HG03558 (cell line): Measurements from ENCODE around the gene GDE1.

Experiments
- ATAC-seq: cut with Tn5 transposase; IDR thresholded peaks from one replicate; pipeline ENCODE4 v1.9.1; 2021; ENCODE audit warnings: moderate number of reproducible peaks; ENCODE audit not compliant: unreplicated experiment; ENCODE audit errors: extremely low read depth

Gene GDE1

DNA sequence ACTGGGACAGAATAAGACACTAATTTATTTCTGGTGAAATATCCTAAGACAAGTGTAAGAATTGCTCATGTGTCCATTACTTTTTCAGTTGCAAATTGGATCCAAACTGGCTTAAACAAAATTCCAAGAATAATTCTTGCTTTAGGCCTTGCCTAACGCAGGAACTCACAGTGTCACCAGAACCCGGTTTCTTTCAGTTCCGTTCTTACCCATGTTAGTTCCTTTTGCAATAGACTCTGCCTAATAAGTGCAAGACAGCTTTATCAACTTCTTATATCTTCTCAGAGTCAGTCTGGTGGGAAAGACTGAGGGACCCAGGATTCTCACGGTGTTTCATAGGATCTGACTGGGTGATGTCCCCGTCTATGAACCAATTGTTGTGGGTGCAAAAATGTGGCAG is 24.7 kb downstream of the GDE1 start:
- no peak for ATAC-seq

DNA sequence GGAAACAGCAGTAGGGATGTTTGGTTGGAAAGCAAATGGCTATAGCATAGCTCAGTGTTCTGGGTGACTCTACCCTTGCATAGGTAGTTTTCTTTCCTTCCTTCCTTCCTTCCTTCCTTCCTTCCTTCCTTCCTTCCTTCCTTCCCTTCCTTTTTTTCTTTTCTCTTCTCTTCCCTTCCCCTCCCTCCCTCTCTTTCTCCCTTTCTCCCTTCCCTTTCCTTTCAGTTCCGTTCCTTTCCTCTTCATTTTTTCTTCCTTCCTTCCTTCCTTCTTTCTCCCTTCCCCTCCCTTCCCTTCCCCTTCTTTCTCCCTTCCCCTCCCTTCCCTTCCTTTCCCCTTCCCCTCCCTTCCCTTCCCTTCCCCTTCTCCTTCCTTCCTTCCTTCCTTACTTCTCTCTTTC is 31.3 kb downstream of the GDE1 start:
- no peak for ATAC-seq

DNA sequence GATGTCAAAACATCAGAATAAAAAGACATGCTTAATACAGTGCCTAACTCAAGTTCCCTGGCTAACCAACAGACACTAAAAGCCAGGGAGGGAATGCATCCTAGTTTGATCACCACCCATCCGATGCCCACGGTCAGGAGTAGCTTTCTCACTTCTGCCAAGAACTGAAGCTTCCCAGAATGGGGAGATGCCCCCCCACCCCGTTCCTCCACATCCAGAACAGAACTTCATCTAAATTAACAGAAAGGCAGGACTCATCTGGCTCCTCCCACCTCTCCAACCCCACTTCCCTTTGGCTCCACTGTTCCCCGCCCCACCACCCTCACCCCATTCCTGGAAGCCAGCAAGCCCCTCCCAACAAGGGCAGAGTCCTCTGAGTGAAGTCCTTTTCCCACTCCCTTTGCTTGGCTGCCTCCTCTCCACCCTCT is 33.7 kb downstream of the GDE1 start:
- no peak for ATAC-seq

DNA sequence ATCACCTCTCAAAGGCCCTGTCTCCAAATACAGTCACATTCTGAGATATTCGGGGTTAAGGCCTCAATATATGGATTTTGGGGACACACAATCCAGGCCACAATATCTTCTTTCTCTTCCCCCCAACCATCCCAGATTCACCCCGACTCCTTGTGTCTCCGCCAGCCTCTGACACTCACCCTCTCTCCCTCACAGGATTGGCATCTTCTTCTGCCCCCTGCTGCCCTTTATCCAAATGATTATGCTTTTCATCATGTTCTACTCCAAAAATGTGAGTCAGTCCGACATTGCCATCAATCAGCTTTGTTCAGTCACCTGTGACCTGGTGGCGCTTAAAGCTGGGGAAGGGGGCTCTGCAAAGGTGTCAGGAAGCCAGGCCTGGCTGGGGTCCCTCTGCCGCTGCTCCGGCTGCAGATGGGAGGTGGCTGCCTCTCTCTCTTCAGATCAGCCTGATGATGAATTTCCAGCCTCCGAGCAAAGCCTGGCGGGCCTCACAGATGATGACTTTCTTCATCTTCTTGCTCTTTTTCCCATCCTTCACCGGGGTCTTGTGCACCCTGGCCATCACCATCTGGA is 35.1 kb downstream of the GDE1 start:
- no peak for ATAC-seq

DNA sequence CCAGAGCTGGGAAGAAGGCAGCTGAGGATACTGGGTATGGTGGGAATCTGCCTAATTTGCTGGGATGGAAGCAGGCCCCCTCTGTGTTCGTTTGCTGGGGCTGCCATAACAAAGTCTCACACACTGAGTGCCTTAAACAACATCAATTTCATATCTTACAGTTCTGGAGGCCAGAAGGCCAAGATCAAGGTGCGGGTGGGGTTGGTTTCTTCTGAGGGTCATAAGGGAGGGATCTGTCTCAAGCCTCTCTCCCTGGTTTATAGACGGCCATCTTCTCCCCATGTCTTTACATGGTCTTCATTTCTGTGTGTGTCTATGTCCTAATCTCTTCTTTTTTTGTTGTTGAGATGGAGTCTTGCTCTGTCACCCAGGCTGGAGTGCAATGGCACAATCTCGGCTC is 35.8 kb downstream of the GDE1 start:
- ATAC-seq = no peak

DNA sequence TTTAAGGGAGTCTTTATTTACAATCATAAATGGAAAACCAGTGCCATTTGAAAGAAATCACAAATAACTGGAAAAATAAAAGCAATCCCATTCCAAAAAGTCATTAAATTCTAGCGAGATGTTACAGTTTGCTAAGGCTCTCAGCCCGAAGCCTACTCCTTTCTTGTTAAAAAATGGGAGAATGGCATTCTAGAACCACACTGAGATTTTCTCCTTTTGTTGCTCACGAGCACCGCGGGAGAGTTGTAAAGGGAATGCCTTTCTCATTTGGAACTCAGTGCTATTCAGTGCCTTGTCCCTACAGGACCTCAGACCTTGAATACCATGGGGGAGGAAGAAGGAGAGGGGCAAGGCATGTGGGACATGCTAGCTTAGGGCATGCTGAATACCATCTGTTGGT is 36.3 kb downstream of the GDE1 start:
- no peak for ATAC-seq

DNA sequence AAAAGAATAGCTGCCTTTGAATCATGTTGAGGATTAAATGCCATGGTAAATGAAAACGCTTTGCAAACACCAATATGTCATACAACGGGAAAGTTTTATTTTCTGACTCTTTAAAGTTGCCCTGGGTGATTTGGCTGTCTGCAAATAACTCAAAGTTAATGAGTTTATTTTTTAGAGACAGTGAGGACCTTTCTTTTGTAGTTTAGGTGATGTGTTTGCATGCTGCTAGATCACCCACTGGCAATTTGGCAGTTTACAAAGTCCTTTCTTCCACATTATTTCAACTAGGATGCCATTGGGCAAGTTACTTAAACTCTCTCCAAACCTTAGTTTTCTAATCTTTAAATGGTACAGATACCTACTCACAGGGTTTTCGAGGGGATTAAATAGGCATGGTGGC is 37.8 kb downstream of the GDE1 start:
- no peak for ATAC-seq

DNA sequence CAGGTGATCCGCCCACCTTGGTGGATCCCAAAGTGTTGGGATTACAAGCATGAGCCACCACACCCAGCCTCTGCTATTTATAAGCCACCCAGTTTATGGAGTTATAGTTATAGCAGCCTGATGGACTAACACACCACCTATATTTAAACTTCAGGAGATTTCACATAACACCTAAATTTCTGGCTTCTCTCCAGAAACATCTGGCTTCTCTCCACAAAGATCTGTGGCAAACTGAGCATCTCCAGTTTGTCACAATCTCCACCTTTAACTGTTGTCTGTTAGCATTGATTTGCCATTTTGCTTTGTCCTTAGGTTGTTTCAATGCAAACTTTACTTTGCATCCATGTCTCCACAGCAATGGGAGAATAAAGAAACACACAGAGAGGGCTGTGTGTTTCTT is 39.6 kb downstream of the GDE1 start:
- no peak for ATAC-seq

DNA sequence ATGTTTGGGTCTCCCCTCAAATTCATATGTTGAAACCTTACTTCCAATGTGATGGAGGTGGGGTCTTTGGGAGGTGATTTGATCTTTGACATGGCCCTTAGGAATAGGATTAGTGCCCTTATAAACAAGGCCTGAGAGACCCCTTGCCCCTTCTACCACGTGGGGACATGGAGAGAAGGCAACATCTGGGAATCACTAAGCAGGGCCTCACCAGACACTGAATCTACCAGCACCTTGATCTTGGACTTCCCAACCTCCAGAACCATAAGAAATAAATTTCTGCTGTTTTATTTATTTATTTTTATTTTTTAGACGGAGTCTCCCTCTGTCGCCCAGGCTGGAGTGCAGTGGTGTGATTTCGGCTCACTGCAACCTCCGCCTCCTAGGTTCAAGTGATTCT is 40.1 kb downstream of the GDE1 start:
- no peak for ATAC-seq

DNA sequence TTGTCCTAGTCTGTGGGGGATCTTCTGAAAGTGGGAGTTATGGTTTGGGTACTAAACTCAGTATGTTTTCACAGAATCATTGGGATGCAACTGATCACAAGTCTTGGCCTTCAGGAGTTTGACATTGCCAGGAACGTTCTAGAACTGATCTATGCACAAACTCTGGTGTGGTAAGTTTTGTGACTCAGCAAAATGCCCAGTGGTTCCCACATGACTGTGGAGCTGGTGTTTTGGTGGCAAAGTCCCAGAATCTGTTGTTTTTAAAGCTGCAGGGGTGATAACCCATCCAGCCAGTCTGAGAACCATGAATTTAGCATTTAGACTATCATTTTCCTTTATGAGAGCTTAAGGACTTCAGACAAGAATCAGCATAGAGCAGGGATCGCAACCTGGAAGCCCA is 40.6 kb downstream of the GDE1 start:
- no peak for ATAC-seq

DNA sequence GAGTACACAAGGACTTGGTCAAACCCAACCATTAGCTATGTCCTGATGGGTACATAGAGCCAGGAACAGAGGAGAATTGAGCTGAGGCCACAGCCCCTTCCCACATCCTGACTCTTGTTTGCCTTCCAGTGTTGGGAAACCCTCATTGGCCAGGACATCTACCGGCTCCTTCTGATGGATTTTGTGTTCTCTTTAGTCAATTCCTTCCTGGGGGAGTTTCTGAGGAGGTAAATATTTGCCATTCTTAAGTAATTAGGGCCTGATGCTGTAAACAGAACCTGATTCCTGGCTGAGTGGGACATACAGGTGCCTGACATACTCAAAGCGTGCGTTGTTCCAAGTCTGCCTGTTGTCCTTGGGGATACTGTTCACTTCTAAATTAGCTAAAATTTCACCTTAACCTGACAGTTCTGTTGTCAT is 42.6 kb downstream of the GDE1 start:
- no peak for ATAC-seq

DNA sequence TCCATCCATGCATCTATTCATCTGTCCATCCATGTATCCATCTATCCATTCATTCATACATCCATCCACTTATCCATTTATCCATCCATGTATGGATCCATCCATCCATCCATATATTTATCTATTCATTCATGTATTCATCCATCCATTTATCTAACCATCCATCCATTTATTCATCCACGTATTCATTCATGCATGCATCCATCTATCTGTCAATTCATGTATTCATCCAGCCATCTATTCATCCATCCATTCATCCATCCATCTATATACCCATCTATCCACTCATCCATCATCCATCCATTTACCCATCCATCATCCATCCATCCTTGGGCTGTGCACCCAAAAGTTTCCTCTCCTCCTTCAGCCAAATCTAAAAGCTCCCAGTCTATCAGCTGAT is 43.4 kb downstream of the GDE1 start:
- no peak for ATAC-seq

DNA sequence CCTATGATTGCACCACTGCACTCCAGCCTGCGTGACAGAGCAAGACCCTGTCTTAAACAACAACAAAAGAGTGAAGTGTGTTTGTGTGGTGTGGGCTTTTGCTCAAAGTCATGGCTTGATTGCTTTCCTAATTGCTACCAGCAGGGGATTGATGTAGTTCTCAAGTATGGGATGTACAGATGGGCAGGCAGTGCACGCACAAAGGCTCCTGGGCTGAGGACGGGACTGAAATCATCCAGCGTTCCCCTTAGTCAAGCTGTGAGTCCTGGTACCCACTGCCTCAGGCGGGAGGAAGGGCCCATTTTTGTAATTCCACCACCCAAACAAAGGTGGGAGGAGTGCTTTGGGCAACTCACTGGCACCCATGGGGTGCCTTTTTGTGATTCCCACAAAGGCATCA is 47.3 kb downstream of the GDE1 start:
- no peak for ATAC-seq

DNA sequence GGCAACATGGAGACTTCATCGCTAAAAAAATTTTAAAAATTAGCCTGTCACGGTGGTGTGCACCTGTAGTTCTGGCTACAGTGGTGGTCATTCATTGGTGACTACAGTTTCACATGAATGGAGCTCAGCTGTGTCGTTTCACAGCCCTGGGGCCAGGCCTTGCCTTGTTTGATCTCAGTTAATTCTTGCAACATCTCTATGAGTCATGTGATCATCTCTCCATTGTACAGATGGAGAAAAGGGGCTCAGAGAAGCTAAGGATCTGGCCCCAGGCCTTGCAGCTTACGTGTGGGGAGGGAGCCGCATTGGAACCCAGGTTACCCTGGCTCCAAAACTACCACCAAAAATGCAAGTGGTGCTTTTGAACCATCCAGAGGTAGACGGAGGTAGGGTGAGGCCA is 49.4 kb downstream of the GDE1 start:
- ATAC-seq = no peak

DNA sequence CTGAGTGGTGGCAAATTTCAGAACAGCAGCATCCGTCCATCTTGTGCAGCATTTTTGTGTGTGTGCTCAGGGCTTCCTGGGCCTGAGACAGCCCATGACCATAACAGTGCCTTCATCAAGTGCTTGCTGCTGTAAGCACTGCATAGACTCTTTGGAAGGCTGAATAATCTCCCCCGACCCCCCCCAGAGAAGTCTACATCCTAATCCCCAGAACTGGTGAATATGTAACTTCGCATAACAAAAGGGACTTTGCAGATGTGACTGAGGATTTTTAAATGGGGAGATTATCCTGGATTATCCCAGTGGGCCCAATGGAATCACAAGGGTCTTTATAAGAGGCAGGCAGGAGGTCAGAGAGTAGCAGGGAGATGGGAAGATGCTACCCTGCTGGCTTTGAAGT is 53.6 kb downstream of the GDE1 start:
- no peak for ATAC-seq

DNA sequence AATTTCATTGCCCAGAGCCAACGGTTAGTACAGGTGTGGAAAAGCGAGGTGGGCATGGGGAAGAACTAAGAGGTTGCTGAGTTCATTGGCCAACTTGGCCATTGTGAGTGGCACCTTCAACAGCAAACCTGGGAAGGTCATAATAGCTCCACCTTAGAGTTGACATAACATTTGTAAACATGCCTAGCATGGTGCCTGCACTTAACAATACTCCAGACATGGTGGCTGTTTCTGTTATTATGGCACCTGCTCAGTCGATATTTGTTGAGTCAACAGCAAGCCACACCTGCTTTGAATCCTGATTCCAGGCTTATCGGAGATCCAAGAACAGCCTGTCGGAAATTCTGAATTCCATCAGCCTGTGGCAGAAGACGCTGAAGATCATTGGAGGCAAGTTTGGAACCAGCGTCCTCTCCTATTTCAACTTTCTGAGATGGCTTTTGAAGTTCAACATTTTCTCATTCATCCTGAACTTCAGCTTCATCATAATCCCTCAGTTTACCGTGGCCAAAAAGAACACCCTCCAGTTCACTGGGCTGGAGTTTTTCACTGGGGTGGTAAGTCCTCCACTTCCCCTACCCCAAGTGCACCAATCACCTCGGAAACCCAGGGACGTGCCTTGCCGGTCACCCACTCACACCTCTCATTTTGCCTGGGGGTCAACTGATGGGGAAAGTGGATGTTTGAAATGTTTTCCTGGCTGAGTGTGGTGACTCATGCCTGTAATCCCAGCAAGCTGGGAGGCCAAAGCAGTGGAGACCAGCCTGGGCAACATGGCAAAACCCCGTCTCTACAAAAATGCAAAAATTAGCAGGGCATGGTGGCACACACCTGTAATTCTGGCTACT is 58.2 kb downstream of the GDE1 start:
- ATAC-seq = no peak

DNA sequence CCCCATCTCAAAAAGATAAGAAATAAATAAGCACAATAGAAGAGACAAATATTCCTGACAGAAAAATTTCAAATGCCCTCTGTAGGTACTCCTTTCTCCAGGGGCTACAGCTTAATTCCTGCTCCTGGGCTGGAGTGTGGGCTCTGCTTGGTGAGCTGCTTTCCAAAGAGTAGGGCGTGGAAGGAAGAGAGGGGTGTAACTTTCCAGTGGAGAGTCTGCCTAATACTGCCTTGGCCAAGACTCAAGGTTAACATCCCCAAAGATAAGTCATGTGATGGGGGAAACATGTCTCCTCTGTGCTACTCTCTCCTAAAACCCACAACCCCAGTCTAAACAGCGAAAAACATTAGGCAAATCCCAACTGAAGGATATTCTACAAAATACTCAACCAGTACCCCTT is 61.5 kb downstream of the GDE1 start:
- ATAC-seq = no peak

DNA sequence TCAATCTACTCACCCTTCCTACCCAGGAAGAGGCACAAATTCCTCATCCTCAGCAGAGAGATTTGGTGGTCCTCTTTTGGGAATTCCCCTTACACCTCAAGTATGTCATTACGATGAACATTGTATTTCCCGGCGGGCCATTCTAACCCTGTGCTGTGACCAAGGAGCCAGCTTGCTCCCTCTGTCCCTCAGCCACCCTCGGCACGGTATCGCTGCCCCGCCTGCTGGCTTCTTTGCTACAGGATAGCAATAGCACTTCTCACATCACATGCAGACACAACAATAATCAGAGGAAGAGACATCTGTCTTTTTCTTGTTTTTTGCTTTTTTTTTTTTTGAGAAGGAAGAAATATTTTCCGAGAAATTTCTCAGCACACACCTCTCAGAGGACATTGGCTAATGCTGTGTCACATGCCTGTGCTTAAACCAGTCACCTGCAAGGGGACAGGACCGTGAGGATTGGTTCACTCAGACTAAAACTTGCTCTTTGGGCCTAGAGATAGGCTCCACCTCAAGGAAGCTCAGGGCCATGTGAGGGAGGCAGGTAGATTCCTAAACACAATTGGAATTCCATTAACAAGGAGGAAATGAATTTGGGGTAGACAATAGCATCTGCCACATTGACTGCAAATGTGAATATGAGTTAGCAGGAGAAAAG is 63.0 kb downstream of the GDE1 start:
- ATAC-seq = no peak
